HepG2 (cell line): Measurements from ENCODE around the gene GATAD2B. TPM values are rescaled to one million over a fixed set of nuclear protein-coding genes. Genes with fewer than 3 reads are reported as not detected.
A peak's percentile ranks its signal among the peaks of the same experiment; 100 is the strongest.

Experiments
- AGO1 ChIP-seq: fragments of 200-400 bp; formaldehyde crosslinking; IDR thresholded peaks from 2 replicates; pipeline ENCODE4 v1.6.1; 2017; ENCODE audit warnings: mild to moderate bottlenecking, low read depth, low read length, moderate library complexity; ENCODE audit not compliant: poor library complexity, severe bottlenecking
- CEBPG ChIP-seq: IDR thresholded peaks from 2 replicates; pipeline ENCODE4 v1.6.1; 2016
- ELF1 ChIP-seq: sonication (generic); formaldehyde crosslinking; IDR thresholded peaks from 2 replicates; pipeline ENCODE4 v1.4.0; 2020; ENCODE audit warnings: missing genetic modification reagents
- ISL2 ChIP-seq: sonication (generic); formaldehyde crosslinking; IDR thresholded peaks from 2 replicates; pipeline ENCODE4 v1.5.0; 2020; ENCODE audit warnings: missing genetic modification reagents
- MTA3 ChIP-seq: sonication (generic); formaldehyde crosslinking; IDR thresholded peaks from 2 replicates; pipeline ENCODE4 v1.4.0; 2020; ENCODE audit warnings: missing genetic modification reagents
- MXI1 ChIP-seq: IDR thresholded peaks from 3 replicates; pipeline ENCODE4 v1.6.1; 2012; ENCODE audit warnings: low read depth, low read length, inconsistent platforms, borderline replicate concordance
- PLRG1 ChIP-seq: fragments of 450-650 bp; conservative IDR thresholded peaks from 2 replicates; pipeline ENCODE4 v1.6.1; 2016
- SMARCE1 ChIP-seq: fragments of 450-650 bp; IDR thresholded peaks from 2 replicates; pipeline ENCODE4 v1.6.1; 2017; ENCODE audit warnings: borderline replicate concordance
- SUZ12 ChIP-seq: fragments of 150-350 bp; IDR thresholded peaks from 2 replicates; pipeline ENCODE4 v1.6.1; 2014; ENCODE audit warnings: low read depth, low read length
- TARDBP ChIP-seq: sonication (generic); formaldehyde crosslinking; IDR thresholded peaks from 2 replicates; pipeline ENCODE4 v1.8.0; 2022; ENCODE audit warnings: mild to moderate bottlenecking, missing genetic modification reagents
- ZNF232 ChIP-seq: sonication (generic); formaldehyde crosslinking; IDR thresholded peaks from 2 replicates; pipeline ENCODE4 v1.4.0; 2020; ENCODE audit warnings: missing genetic modification reagents, borderline replicate concordance
- ZNF383 ChIP-seq: sonication (generic); formaldehyde crosslinking; IDR thresholded peaks from 2 replicates; pipeline ENCODE4 v1.4.0; 2020; ENCODE audit warnings: missing genetic modification reagents, mild to moderate bottlenecking, borderline replicate concordance
- ZNF432 ChIP-seq: sonication (generic); formaldehyde crosslinking; IDR thresholded peaks from 2 replicates; pipeline ENCODE4 v1.5.0; 2020; ENCODE audit warnings: missing genetic modification reagents, mild to moderate bottlenecking, borderline replicate concordance
- ZNF451 ChIP-seq: sonication (generic); formaldehyde crosslinking; IDR thresholded peaks from 2 replicates; pipeline ENCODE4 v1.5.0; 2020; ENCODE audit warnings: mild to moderate bottlenecking, missing genetic modification reagents
- ZNF558 ChIP-seq: sonication (generic); formaldehyde crosslinking; IDR thresholded peaks from 2 replicates; pipeline ENCODE4 v1.9.0; 2022; ENCODE audit warnings: mild to moderate bottlenecking, missing genetic modification reagents, borderline replicate concordance
- polyA plus RNA-seq, 8 experiments: library from polyadenylated mRNA; depleted of rRNA in 3 of 8; stranded (reverse) in 7 of 8; unstranded in 1 of 8; fragments of >200 nt; fragmentation: Illumina TruSeq in 4 of 8; extraction: Trizol in 4 of 8; gene quantifications; 2 replicates each; pipeline versions ENCODE4 v1.2.1 to v1.2.3, GENCODE V29; 2011 to 2016; ENCODE audit warnings: low read depth in 4 of 8, missing spikeins in 1 of 8, mixed read lengths in 1 of 8; ENCODE audit not compliant: insufficient read depth in 1 of 8
- total RNA-seq, 5 experiments: library from RNA; depleted of rRNA; stranded (reverse); fragments of >200 nt; fragmentation: Illumina TruSeq; extraction: Trizol; gene quantifications; 2 replicates each; pipeline ENCODE4 v1.2.3, GENCODE V29; 2016; ENCODE audit warnings: low read depth in 1 of 5
- TF ChIP-seq, protein P1 (sequence below): sonication (generic); formaldehyde crosslinking; IDR thresholded peaks from 2 replicates; pipeline ENCODE4 v1.4.0; 2020; ENCODE audit warnings: mild to moderate bottlenecking, missing genetic modification reagents
- TF ChIP-seq, protein P2 (sequence below): sonication (generic); formaldehyde crosslinking; IDR thresholded peaks from 2 replicates; pipeline ENCODE4 v1.4.0; 2020; ENCODE audit warnings: missing genetic modification reagents
- TF ChIP-seq, protein P3 (sequence below): sonication (generic); formaldehyde crosslinking; IDR thresholded peaks from 2 replicates; pipeline ENCODE4 v1.8.0; 2023; ENCODE audit warnings: mild to moderate bottlenecking, missing genetic modification reagents
- TF ChIP-seq, protein P4 (sequence below): sonication (generic); formaldehyde crosslinking; IDR thresholded peaks from 2 replicates; pipeline ENCODE4 v1.4.0; 2020; ENCODE audit warnings: mild to moderate bottlenecking, missing genetic modification reagents
- TF ChIP-seq, protein P5 (sequence below): sonication (generic); formaldehyde crosslinking; IDR thresholded peaks from 2 replicates; pipeline ENCODE4 v1.9.0; 2021; ENCODE audit warnings: missing genetic modification reagents, mild to moderate bottlenecking, borderline replicate concordance

Gene GATAD2B
- total and polyA plus RNA-seq, 2 of the 13 experiments (the other 11 are each of a cell fraction or from before 2014, with no cell fraction given) = 3.2 to 5.2 TPM

DNA sequence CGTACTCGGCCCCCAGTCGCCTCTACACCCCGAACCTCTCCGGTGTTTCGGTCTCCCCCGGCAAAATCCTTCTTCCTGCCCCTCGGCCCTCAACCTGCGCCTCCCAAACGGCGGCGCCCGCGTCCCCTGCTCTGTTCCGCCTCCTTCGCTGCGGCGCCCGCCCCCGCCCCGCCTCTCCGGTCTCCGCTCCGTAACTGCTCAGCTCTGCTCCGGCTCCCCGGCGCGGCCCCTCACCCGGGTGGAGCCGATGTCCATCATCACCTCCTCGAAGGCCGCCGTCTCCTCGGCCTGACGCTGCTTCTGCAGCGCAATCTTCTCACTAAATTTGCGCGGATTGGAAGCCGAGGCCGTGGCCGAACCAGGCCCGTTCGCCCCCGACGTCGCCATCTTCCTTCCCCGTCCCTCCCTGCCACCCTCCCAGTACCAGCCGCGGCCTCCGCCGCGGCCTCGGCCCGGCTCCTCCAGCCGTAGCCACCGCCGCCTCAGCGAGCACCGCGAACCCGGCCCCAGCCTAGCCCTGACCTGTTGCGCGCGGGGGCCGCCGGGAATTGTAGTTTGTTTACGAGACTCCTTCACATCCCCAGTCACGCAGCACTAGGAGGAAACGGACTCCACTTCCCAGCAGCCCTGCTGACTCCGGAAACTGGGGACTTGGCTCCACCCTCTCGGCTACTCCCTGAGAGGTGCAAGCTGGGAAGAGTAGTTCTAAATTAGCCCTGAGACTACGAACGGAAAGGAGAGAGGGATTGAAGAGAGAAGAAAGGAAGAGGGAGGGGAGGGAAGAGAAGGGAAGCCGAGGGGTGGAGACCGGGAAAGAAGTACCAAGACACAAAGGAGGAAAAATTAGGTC, 35.6 kb upstream of the GATAD2B start, which contains the start of gene CRTC2 (continued):
- peak; percentile 3; the same call in 1 of the 2 replicates for TF ChIP-seq CEBPG (CRISPR knock-in tag)
- TF ChIP-seq ZNF232 (CRISPR knock-in tag) = 0 out of 2 replicates have a peak, but pooled peaks have one; percentile 68
- no peak for TF ChIP-seq ZNF383 (CRISPR knock-in tag)
- no peak for TF ChIP-seq ZNF451 (CRISPR knock-in tag)
- peak; percentile 86 for TF ChIP-seq TARDBP (CRISPR knock-in tag)
- TF ChIP-seq AGO1 = peak; percentile 93
- peak; percentile 84; the same call in 1 of the 3 replicates for TF ChIP-seq MXI1
- no peak for TF ChIP-seq PLRG1
- TF ChIP-seq, protein P1, sequence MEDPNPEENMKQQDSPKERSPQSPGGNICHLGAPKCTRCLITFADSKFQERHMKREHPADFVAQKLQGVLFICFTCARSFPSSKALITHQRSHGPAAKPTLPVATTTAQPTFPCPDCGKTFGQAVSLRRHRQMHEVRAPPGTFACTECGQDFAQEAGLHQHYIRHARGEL (CRISPR knock-in tag) = no peak
- TF ChIP-seq, protein P2, sequence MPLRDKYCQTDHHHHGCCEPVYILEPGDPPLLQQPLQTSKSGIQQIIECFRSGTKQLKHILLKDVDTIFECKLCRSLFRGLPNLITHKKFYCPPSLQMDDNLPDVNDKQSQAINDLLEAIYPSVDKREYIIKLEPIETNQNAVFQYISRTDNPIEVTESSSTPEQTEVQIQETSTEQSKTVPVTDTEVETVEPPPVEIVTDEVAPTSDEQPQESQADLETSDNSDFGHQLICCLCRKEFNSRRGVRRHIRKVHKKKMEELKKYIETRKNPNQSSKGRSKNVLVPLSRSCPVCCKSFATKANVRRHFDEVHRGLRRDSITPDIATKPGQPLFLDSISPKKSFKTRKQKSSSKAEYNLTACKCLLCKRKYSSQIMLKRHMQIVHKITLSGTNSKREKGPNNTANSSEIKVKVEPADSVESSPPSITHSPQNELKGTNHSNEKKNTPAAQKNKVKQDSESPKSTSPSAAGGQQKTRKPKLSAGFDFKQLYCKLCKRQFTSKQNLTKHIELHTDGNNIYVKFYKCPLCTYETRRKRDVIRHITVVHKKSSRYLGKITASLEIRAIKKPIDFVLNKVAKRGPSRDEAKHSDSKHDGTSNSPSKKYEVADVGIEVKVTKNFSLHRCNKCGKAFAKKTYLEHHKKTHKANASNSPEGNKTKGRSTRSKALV = peak; percentile 62; the same call in 1 of the 2 replicates
- TF ChIP-seq ZNF432 (CRISPR knock-in tag) = no peak
- no peak for TF ChIP-seq MTA3 (CRISPR knock-in tag)
- TF ChIP-seq SMARCE1 = no peak
- TF ChIP-seq ELF1 (CRISPR knock-in tag) = peak; percentile 99
- TF ChIP-seq ZNF558 (CRISPR knock-in tag) = peak; percentile 4; the same call in 1 of the 2 replicates
- TF ChIP-seq, protein P3, sequence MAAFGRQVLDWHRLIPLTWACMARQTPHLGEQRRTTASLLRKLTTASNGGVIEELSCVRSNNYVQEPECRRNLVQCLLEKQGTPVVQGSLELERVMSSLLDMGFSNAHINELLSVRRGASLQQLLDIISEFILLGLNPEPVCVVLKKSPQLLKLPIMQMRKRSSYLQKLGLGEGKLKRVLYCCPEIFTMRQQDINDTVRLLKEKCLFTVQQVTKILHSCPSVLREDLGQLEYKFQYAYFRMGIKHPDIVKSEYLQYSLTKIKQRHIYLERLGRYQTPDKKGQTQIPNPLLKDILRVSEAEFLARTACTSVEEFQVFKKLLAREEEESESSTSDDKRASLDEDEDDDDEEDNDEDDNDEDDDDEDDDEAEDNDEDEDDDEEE (CRISPR knock-in tag) = no peak
- TF ChIP-seq, protein P4, sequence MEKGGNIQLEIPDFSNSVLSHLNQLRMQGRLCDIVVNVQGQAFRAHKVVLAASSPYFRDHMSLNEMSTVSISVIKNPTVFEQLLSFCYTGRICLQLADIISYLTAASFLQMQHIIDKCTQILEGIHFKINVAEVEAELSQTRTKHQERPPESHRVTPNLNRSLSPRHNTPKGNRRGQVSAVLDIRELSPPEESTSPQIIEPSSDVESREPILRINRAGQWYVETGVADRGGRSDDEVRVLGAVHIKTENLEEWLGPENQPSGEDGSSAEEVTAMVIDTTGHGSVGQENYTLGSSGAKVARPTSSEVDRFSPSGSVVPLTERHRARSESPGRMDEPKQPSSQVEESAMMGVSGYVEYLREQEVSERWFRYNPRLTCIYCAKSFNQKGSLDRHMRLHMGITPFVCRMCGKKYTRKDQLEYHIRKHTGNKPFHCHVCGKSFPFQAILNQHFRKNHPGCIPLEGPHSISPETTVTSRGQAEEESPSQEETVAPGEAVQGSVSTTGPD (CRISPR knock-in tag) = no peak
- TF ChIP-seq, protein P5, sequence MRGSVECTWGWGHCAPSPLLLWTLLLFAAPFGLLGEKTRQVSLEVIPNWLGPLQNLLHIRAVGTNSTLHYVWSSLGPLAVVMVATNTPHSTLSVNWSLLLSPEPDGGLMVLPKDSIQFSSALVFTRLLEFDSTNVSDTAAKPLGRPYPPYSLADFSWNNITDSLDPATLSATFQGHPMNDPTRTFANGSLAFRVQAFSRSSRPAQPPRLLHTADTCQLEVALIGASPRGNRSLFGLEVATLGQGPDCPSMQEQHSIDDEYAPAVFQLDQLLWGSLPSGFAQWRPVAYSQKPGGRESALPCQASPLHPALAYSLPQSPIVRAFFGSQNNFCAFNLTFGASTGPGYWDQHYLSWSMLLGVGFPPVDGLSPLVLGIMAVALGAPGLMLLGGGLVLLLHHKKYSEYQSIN (CRISPR knock-in tag) = no peak
- peak; percentile 98 for TF ChIP-seq SUZ12
- peak; percentile 62 for TF ChIP-seq ISL2
